Stimulated activated naive CD8-positive, alpha-beta T cell treated with anti-CD3 and anti-CD28 coated beads, Interleukin-15, amount 100 ng/mL, for 72 hours (primary cell): ENCODE data around the gene PRKN.
"Not testable (repeated sequence)": the region's sequence is repeated elsewhere in the genome, so short reads cannot be mapped to it uniquely, and the experiment has no call there.

Experiments
- ATAC-seq: fragments of 150-1000 bp; cut with Tn5 transposase; 2 replicates; pipeline ENCODE4 v1.10.0; 2021; ENCODE audit warnings: mild to moderate bottlenecking, moderate library complexity
- DNase-seq, 2 donors: peaks; one replicate each; pipeline ENCODE4 v3.0.0; 2021 to 2022
- H3K27ac Mint-ChIP-seq, 2 donors: one replicate each; pipeline ENCODE4 v1.8.0; 2022; ENCODE audit warnings: mild to moderate bottlenecking in 2 of 2, mixed read lengths in 2 of 2, moderate library complexity in 2 of 2
- H3K27me3 Mint-ChIP-seq: one replicate; pipeline ENCODE4 v1.8.0; 2022; ENCODE audit warnings: mixed read lengths
- H3K4me1 Mint-ChIP-seq: one replicate; pipeline ENCODE4 v1.8.0; 2022; ENCODE audit warnings: mild to moderate bottlenecking, mixed read lengths
- H3K4me3 Mint-ChIP-seq, 2 donors: one replicate each; pipeline ENCODE4 v1.8.0; 2022; ENCODE audit warnings: mild to moderate bottlenecking in 2 of 2, mixed read lengths in 2 of 2, moderate library complexity in 1 of 2
- H3K9me3 Mint-ChIP-seq, 2 donors: one replicate each; pipeline ENCODE4 v1.8.0; 2022; ENCODE audit warnings: mixed read lengths in 2 of 2

Gene PRKN

DNA sequence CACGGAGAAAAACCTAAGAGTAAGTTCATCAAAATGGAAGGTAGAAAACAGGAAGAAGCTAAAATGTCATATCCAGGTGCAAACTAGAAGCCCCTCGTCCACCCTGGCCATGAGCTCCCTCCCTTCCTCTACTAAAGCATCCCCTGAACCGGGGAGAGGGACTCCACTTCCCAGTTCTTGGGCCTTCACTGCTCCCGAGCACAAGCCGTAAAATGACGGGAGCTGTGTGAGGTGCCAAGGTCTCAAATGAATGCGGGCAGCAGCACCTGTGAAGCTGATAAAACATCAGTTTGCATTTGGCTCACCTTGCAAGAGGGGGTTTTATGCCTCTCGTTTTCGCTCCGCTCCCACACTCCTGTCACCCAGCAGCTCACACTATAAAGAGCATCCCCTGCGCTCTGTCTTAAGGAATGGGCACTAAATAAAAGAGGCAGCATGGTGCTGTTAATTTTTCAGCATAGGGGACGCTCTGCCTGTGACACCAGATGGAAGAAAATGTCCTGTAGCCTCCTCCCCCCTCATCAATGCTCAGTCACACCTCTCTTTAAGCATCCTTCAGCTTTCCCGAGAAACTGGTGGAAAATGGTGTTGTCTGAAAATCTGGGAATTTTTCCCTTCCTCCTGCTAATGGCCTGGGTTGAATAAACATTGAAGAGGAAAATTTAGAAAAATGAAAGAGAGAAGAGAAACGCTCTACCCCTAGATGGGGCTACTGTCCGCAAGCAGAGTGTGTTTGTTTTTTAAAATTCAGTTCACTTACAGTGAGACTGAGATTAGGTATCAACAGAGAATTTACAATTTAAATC, 890.7 kb downstream of the PRKN start:
- H3K4me1 Mint-ChIP-seq, result no peaks in the 10 kb centered on the region
- H3K9me3 Mint-ChIP-seq, result no peaks in the 10 kb centered on the region
- no peaks in the 10 kb centered on the region for H3K27me3 Mint-ChIP-seq
- H3K27ac Mint-ChIP-seq, result no peak overlapping the region
- DNase-seq (no peak), ATAC-seq (no peak)
- H3K4me3 Mint-ChIP-seq, result no peak overlapping the region

DNA sequence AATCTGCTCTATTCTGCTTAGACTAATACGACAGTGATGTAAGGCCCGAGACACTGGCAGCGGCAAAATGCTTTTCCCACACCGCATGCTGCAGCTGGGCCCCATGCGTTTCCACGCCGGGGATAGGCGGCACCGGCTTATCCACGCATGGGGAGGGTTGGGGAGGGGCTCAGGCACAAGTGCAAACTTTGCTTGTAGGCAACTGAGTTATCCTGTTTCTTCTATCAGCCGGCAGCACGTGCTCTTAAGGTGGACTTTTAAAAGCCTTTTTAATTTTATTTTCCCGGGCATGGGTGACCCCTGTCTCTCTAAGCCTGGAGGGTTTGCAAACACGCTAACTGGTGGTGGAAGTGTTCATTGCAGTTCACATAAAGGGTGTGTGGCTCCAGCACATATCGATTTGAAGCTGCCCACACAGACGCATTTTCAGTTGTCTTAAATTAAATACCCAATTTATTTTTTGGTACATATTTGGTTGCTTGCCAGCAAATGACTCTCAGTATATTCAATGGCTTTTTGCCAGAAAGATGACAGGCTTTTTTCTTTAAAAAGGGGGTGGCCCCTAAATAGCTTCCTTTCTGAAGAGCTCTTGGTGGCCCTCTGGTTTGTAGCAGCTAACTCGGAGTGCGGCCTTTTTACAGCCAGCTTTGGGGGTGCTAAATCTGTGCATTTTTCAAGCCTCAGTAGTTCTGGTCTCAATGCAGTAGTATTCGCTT, 891.9 kb downstream of the PRKN start:
- no peak for ATAC-seq

DNA sequence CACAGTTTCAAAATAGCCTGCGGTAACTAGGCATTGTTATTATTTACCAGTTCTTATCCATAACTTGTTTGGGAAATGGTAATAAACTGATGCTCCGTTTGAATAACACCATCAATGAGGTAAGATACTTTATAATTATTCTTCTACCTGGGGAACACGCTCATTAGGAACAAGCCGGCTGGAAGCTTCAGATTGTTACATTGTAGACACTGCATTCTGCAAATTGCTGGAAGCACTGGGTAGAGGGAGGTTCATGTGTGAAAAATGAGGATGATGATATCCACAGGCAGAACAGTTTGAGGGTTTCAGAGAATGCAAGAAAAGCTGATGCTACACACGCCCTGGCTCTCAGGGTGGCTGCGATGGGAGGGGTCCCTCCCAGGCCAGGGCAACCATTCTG, 893.1 kb downstream of the PRKN start:
- H3K9me3 Mint-ChIP-seq, result no peaks in the 10 kb centered on the region
- ATAC-seq (no peak), DNase-seq (no peak)
- H3K27ac Mint-ChIP-seq, result no peak overlapping the region
- no peak overlapping the region for H3K4me3 Mint-ChIP-seq
- H3K4me1 Mint-ChIP-seq, result peaks cover 7% of the 10 kb centered on the region
- no peaks in the 10 kb centered on the region for H3K27me3 Mint-ChIP-seq

More for the DNA sequence above, 891.9 kb downstream of the PRKN start:
- Mint-ChIP-seq H3K4me1 (no peaks in the 10 kb centered on the region), H3K4me3 (no peak overlapping the region), H3K9me3 (no peaks in the 10 kb centered on the region), H3K27ac (no peak overlapping the region), H3K27me3 (no peaks in the 10 kb centered on the region)
- DNase-seq, result no peak

- Mint-ChIP-seq H3K9me3 (no peaks in the 10 kb centered on the region), H3K4me3 (no peak overlapping the region), H3K4me1 (peaks cover 11% of the 10 kb centered on the region), H3K27me3 (no peaks in the 10 kb centered on the region), H3K27ac (no peak overlapping the region)
- DNase-seq (no peak), ATAC-seq (no peak)
Observed at GRCh38 chr6:161833099-161833860, 894.3 kb downstream of the PRKN start.

DNA sequence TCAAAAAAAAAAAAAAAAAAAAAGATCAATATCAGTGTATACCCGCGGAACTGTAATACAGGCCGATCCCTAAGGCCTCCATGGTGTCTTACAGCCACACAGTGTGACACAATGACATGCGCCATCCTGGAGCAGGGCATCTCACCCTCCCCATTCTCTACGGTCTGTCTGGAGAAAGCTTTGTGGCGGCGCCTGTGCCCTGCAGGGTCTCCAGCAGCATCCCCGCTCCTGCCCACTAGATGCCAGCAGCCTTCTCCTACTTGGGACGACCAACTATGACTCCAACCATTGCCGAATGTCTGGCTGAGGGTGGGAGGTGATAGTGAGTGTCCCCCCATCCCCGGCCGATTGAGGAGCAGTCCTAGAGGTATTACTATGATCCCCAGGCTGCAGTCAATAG, 894.9 kb downstream of the PRKN start:
- ATAC-seq (no peak), DNase-seq (no peak)
- Mint-ChIP-seq H3K9me3 (no peaks in the 10 kb centered on the region), H3K4me3 (no peak overlapping the region), H3K27me3 (no peaks in the 10 kb centered on the region), H3K4me1 (peaks cover 11% of the 10 kb centered on the region), H3K27ac (peak overlapping the region in 1 of 2 donors; percentile 34)

GRCh38 chr6:161830866-161831616, 896.5 kb downstream of the PRKN start:
- Mint-ChIP-seq H3K4me1 (peaks cover 11% of the 10 kb centered on the region), H3K27me3 (no peaks in the 10 kb centered on the region), H3K9me3 (no peaks in the 10 kb centered on the region), H3K4me3 (no peak overlapping the region), H3K27ac (no peak overlapping the region)
- no peak for DNase-seq
- ATAC-seq, result no peak

- peak overlapping the region in 1 of 2 donors; percentile 13 for H3K4me3 Mint-ChIP-seq
- peaks cover 11% of the 10 kb centered on the region for H3K4me1 Mint-ChIP-seq
- no peaks in the 10 kb centered on the region for H3K27me3 Mint-ChIP-seq
- ATAC-seq (peak; percentile 20), DNase-seq (no peak)
- no peaks in the 10 kb centered on the region for H3K9me3 Mint-ChIP-seq
- no peak overlapping the region for H3K27ac Mint-ChIP-seq
Observed at GRCh38 chr6:161829291-161829729, 898.3 kb downstream of the PRKN start.

- ATAC-seq (no peak), DNase-seq (no peak)
- Mint-ChIP-seq H3K27me3 (no peaks in the 10 kb centered on the region), H3K9me3 (no peaks in the 10 kb centered on the region), H3K4me3 (no peak overlapping the region), H3K27ac (no peak overlapping the region), H3K4me1 (peaks cover 11% of the 10 kb centered on the region)
Observed at GRCh38 chr6:161828355-161828754, 899.2 kb downstream of the PRKN start.

DNA sequence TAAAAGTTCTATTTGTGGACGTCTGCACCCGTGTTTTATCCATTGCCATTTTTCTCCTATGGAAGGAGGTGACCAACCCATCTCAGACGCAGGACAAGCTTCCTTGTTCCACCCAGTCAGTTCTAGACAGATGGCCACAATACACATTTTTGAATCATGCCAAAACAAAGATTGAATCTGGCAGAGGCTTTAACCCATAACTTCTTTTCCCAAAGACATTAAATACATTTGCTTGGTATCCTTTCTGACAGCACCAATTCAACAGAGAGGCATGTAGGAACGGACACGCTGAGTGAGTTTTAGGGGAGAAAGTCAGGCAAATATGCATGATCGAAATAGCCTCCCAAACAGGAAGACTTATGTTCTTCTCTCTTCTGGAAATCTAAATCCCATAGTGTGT, 901.1 kb downstream of the PRKN start:
- Mint-ChIP-seq H3K4me3 (no peak overlapping the region), H3K4me1 (peaks cover 11% of the 10 kb centered on the region)
- ATAC-seq, result no peak

DNA sequence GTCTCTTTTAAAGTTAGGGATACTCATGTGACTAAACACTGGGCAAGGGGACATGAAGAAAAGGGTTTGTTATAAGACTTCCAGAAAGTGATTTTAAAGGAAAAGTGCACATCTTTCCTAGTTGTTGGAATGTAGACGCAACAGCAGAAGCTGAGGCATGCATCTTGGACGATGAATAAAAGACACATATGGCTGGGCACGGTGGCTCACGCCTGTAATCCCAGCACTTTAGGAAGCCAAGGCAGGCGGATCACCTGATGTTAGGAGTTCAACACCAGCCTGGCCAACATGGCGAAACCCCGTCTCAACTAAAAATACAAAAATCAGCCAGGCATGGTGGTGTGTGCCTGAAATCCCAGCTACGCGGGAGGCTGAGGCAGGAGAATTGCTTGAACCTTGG, 905.4 kb downstream of the PRKN start:
- not testable (repeated sequence) for H3K4me3 Mint-ChIP-seq, H3K27me3 Mint-ChIP-seq, H3K4me1 Mint-ChIP-seq, H3K27ac Mint-ChIP-seq, H3K9me3 Mint-ChIP-seq, DNase-seq, ATAC-seq

More for the DNA sequence above, 901.1 kb downstream of the PRKN start:
- DNase-seq, result no peak
- Mint-ChIP-seq H3K27me3 (no peaks in the 10 kb centered on the region), H3K9me3 (no peaks in the 10 kb centered on the region), H3K27ac (no peak overlapping the region)

DNA sequence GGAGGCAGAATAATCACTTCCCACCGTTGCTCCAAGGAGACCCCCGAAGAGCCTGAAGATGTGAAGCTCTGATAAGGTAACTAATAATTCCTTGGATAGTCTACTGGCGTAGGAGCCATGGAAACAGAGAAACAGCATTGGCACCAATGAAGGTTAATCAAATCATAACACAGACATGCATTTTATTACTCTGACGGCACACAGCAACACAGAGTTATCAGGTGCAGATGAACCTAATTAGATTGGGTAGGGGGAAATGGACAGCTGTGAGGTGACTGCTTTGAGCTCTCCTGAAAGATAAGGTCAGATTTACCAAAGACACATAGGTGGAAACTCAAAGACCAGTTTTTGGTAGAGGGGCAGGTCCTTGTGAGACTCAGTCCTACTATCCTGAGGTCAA, 909.7 kb downstream of the PRKN start:
- no peaks in the 10 kb centered on the region for H3K4me1 Mint-ChIP-seq
- H3K27ac Mint-ChIP-seq, result no peak overlapping the region
- no peak for DNase-seq
- ATAC-seq, result no peak
- H3K4me3 Mint-ChIP-seq, result no peak overlapping the region
- H3K9me3 Mint-ChIP-seq, result peaks cover 4 to 10% of the 10 kb centered on the region in 2 donors
- H3K27me3 Mint-ChIP-seq, result no peaks in the 10 kb centered on the region

GRCh38 chr6:161815965-161816364, 911.6 kb downstream of the PRKN start:
- DNase-seq (no peak), ATAC-seq (no peak)
- no peaks in the 10 kb centered on the region for H3K27me3 Mint-ChIP-seq
- H3K4me3 Mint-ChIP-seq, result no peak overlapping the region
- no peak overlapping the region for H3K27ac Mint-ChIP-seq
- H3K9me3 Mint-ChIP-seq, result peaks cover 4 to 10% of the 10 kb centered on the region in 2 donors
- H3K4me1 Mint-ChIP-seq, result no peaks in the 10 kb centered on the region

GRCh38 chr6:161813156-161813555, 914.4 kb downstream of the PRKN start:
- ATAC-seq (no peak), DNase-seq (no peak)
- Mint-ChIP-seq H3K4me1 (no peaks in the 10 kb centered on the region), H3K27ac (no peak overlapping the region), H3K27me3 (no peaks in the 10 kb centered on the region), H3K9me3 (peaks cover 4 to 10% of the 10 kb centered on the region in 2 donors), H3K4me3 (no peak overlapping the region)

GRCh38 chr6:161809971-161810370, 917.6 kb downstream of the PRKN start:
- ATAC-seq, result no peak
- H3K9me3 Mint-ChIP-seq, result peaks cover 4 to 10% of the 10 kb centered on the region in 2 donors
- no peak overlapping the region for H3K4me3 Mint-ChIP-seq
- no peak for DNase-seq
- no peak overlapping the region for H3K27ac Mint-ChIP-seq
- H3K27me3 Mint-ChIP-seq, result no peaks in the 10 kb centered on the region
- H3K4me1 Mint-ChIP-seq, result peaks cover 5% of the 10 kb centered on the region

- no peaks in the 10 kb centered on the region for H3K27me3 Mint-ChIP-seq
- ATAC-seq (no peak), DNase-seq (no peak)
- H3K9me3 Mint-ChIP-seq, result no peaks in the 10 kb centered on the region
- H3K4me3 Mint-ChIP-seq, result no peak overlapping the region
- H3K4me1 Mint-ChIP-seq, result peaks cover 6% of the 10 kb centered on the region
- no peak overlapping the region for H3K27ac Mint-ChIP-seq
Observed at GRCh38 chr6:161804838-161805237, 922.7 kb downstream of the PRKN start.
